ACC112 (cell line): Measurements from ENCODE around the gene KDF1.
"Not testable (repeated sequence)": the region's sequence is repeated elsewhere in the genome, so short reads cannot be mapped to it uniquely, and the experiment has no call there.

Experiments used
- H2AFZ ChIP-seq: fragments of 200-600 bp; sonication (generic); one replicate; pipeline ENCODE4 v1.6.0; 2017; ENCODE audit warnings: antibody characterized with exemption, low read length; ENCODE audit not compliant: unreplicated experiment
- H3K27ac ChIP-seq: fragments of 200-600 bp; sonication (generic); 2 replicates; pipeline ENCODE4 v1.5.1; 2014; ENCODE audit warnings: low read depth, mild to moderate bottlenecking, antibody characterized with exemption, low read length, moderate library complexity
- H3K27me3 ChIP-seq: fragments of 200-600 bp; sonication (generic); 2 replicates; pipeline ENCODE4 v1.6.1; 2014; ENCODE audit warnings: mild to moderate bottlenecking, antibody characterized with exemption, low read length, moderate library complexity, mixed read lengths; ENCODE audit not compliant: insufficient read depth
- H3K36me3 ChIP-seq: fragments of 200-600 bp; sonication (generic); 2 replicates; pipeline ENCODE4 v1.6.1; 2016; ENCODE audit warnings: mild to moderate bottlenecking, antibody characterized with exemption, low read length, moderate library complexity, mixed read lengths; ENCODE audit not compliant: insufficient read depth
- H3K4me1 ChIP-seq: fragments of 200-600 bp; sonication (generic); one replicate; pipeline ENCODE4 v1.6.1; 2016; ENCODE audit warnings: low read length, mixed read lengths; ENCODE audit not compliant: insufficient read depth, unreplicated experiment, control insufficient read depth
- H3K4me3 ChIP-seq: fragments of 200-600 bp; sonication (generic); 2 replicates; pipeline ENCODE4 v1.5.1; 2014; ENCODE audit warnings: mild to moderate bottlenecking, low read depth, low read length
- H3K79me2 ChIP-seq: fragments of 200-600 bp; sonication (generic); one replicate; pipeline ENCODE4 v1.6.0; 2016; ENCODE audit warnings: low read length; ENCODE audit not compliant: control insufficient read depth, unreplicated experiment, insufficient read depth

The KDF1 gene

DNA sequence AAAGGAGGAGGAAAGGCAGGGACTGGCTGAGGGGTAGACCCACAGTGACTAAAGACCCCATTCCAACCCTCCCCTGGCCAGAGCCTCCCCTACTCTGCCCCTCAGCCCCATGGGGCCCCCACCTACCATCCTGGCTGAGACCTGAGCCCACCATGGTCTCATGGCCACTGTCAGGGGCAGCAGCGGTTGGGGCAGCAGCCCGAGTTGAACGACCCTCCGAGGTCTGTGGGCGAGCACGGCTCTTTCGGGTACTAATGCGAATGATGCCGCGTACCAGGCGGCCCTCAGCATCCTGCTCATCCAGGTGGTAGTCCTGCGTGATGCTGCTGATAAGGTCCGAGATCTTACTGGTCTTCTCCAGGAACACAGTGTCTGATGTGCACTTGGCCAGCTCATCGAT lies 9.1 kb downstream of the KDF1 start:
- H3K27ac ChIP-seq, result no peak overlapping the region
- no peak overlapping the region for H2AFZ ChIP-seq
- peaks cover 5% of the 10 kb centered on the region; the same call in 1 of the 2 replicates for H3K27me3 ChIP-seq
- no peaks in the 10 kb centered on the region for H3K79me2 ChIP-seq
- no peaks in the 10 kb centered on the region for H3K4me1 ChIP-seq
- no peak overlapping the region for H3K4me3 ChIP-seq
- peaks cover 3% of the 10 kb centered on the region; the same call in 1 of the 2 replicates for H3K36me3 ChIP-seq

DNA sequence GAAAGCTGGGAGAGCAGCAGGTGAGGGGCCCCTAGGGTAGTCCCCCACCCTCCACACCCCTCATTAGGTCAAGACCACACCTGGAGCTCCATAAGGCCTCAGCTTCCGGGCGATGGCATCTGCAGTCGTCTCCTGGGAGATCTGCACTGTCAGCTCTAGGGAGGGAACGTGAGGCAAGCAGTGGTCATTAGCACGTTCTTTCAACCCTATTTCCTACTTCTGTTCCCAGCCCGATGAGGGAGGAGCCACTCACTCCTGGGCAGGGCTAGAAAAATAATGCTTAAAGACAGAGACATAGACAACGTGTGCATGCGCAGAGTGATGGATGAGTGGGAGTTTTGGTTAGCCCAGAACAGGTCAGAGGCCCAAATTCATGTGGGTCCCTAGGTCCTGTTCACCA lies 9.7 kb downstream of the KDF1 start:
- no peaks in the 10 kb centered on the region for H3K27me3 ChIP-seq
- H3K36me3 ChIP-seq, result peaks cover 5% of the 10 kb centered on the region; the same call in 1 of the 2 replicates
- H3K79me2 ChIP-seq, result no peaks in the 10 kb centered on the region
- H2AFZ ChIP-seq, result no peak overlapping the region
- no peak overlapping the region for H3K27ac ChIP-seq
- H3K4me3 ChIP-seq, result no peak overlapping the region
- no peaks in the 10 kb centered on the region for H3K4me1 ChIP-seq

DNA sequence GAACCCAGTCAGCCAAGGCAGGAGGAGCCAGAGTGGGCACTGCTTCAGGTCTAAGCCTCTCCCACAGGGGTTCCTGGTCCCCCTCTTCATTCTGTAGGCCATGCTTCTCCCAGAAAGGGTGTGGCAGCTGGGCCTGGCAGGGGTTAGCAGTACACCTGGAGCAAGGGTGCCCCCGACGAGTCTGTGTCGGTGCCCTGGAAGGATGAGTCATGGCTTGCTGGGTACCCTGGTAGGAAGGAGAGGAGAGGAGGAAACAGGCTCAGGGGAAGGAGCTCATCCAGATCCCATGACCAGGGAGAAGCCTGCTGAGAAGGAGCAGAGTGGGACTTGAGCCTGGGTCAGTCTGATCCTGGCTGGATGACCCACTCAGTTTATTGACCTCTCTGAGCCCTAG lies 10.3 kb downstream of the KDF1 start:
- Histone ChIP-seq H3K79me2 (no peaks in the 10 kb centered on the region), H2AFZ (no peak overlapping the region), H3K27ac (no peak overlapping the region), H3K27me3 (no peaks in the 10 kb centered on the region), H3K4me1 (no peaks in the 10 kb centered on the region), H3K4me3 (no peak overlapping the region), H3K36me3 (peaks cover 5% of the 10 kb centered on the region; the same call in 1 of the 2 replicates)

DNA sequence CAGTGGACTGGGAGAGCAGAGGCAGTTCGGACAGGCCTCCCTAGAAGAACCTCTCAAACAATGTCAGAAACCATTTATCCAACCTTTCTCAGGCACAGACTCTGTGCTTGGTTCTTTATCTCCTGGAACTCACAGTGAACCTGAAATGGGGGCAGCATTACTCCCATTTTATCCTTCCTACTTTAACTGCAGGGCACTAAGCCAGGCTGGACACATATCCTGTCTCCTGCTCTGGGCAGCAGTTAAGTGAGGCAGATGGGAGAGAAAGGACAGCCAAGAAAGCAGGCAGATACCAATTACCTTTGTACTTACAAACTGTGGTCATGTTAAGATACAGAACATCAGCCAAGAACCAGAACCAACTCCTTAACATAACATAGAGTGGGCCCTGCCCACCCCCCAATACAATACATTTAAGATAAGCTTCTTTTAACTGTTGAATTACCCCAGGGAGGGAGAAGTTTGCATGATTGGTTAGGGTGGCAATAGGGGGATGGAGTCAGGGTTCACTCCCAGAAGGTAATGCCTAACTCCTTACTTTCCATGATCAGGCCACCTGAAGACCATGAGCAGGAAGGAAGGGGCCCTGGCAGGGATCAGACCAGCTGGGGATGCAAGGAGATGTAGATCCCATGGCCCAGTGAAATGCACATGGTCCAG lies 10.9 kb downstream of the KDF1 start:
- Histone ChIP-seq H3K4me1 (no peaks in the 10 kb centered on the region), H3K27me3 (no peaks in the 10 kb centered on the region), H3K79me2 (no peaks in the 10 kb centered on the region), H2AFZ (no peak overlapping the region), H3K36me3 (peaks cover 5% of the 10 kb centered on the region; the same call in 1 of the 2 replicates), H3K4me3 (no peak overlapping the region), H3K27ac (no peak overlapping the region)

DNA sequence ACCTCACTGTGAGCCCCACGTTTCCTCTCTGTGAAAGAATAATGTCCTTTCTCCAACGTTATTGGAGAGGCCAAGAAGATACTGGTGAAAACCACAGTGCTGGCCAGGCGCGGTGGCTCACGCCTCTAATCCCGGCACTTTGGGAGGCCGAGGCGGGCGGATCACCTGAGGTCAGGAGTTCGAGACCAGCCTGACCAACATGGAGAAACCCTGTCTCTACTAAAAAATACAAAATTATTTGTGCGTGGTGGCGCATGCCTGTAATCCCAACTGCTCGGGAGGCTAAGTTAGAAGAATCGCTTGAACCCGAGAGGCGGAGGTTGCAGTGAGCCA lies 11.6 kb downstream of the KDF1 start:
- H3K36me3 ChIP-seq, H3K27me3 ChIP-seq, H3K4me3 ChIP-seq, H3K4me1 ChIP-seq, H2AFZ ChIP-seq, H3K27ac ChIP-seq, H3K79me2 ChIP-seq: not testable (repeated sequence)

DNA sequence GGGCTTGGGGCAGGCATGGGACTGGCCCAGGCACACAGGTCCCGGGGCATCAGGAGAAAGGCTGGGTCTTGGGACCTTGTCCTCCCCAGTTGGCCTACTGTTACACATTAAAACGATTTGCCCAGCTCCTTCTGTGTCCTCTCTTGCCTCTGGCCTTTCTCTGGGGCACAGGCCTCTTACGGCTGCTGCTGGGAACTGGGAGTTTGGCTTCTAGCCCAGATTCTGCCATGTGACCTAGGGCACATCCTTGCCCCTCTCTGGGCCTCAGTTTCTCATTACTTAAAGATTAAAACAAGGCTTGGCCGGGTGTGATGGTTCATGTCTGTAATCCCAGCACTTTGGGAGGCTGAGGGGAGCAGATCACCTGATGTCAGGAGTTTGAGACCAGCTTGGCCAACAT lies 14.0 kb downstream of the KDF1 start:
- H3K27ac ChIP-seq, result no peak overlapping the region
- peaks cover 14% of the 10 kb centered on the region; the same call in 1 of the 2 replicates for H3K36me3 ChIP-seq
- H3K4me3 ChIP-seq, result no peak overlapping the region
- H3K4me1 ChIP-seq, result no peaks in the 10 kb centered on the region
- H3K79me2 ChIP-seq, result no peaks in the 10 kb centered on the region
- no peak overlapping the region for H2AFZ ChIP-seq
- H3K27me3 ChIP-seq, result no peaks in the 10 kb centered on the region

DNA sequence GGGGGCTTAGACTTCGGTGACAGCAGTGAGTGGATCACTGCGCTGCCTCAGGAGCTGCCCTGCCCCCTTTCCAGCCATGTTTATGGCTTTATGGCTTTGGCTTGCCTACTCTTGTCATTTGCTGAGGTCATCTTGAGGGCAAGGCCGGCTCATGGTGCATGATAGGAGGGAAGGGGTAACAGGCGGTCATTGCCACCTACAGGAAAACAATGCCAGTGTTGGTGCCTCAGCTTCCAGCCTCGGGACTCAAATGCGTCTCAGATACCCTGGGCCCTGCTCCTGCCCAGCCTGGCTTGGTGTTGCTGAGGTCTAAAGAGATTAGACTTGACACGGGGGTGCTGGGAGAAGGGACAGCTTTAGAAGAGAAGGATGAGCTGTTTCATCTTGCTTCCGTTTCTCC lies 14.5 kb downstream of the KDF1 start:
- Histone ChIP-seq H3K27ac (no peak overlapping the region), H3K79me2 (no peaks in the 10 kb centered on the region), H3K36me3 (peaks cover 16% of the 10 kb centered on the region; the same call in 1 of the 2 replicates), H3K4me3 (no peak overlapping the region), H3K27me3 (no peaks in the 10 kb centered on the region), H3K4me1 (no peaks in the 10 kb centered on the region), H2AFZ (no peak overlapping the region)

DNA sequence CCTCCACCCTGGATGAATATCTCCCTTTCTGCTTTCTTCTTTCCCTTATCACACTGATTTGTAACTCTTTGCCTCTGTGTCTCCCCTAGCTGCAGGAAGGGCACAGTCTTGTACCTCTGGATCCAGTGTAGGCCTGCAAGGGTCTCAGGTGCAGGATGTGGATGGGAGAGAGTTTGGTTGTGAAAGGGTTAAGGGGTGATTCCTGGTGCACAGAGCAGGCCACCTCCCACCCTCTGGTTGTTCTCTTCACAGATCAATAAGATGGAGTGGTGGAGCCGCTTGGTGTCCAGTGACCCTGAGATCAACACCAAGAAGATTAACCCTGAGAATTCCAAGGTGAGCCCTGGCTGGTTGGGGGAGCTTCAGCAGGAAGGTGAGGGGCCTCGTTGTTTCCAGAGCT lies 15.1 kb downstream of the KDF1 start:
- Histone ChIP-seq H3K4me1 (peaks cover 3% of the 10 kb centered on the region), H3K79me2 (no peaks in the 10 kb centered on the region), H3K36me3 (peaks cover 16% of the 10 kb centered on the region; the same call in 1 of the 2 replicates), H3K27ac (no peak overlapping the region), H2AFZ (no peak overlapping the region), H3K27me3 (no peaks in the 10 kb centered on the region), H3K4me3 (no peak overlapping the region)

DNA sequence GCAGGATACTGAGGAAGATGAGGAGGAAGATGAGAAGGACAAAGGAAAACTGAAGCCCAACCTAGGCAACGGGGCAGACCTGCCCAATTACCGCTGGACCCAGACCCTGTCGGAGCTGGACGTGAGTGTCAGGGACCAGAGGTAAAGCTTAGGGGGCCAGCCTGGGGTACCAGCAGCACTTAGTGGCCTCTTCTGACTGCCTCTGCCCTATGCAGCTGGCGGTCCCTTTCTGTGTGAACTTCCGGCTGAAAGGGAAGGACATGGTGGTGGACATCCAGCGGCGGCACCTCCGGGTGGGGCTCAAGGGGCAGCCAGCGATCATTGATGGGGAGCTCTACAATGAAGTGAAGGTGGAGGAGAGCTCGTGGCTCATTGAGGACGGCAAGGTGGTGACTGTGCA lies 17.6 kb downstream of the KDF1 start:
- H3K27me3 ChIP-seq, result no peaks in the 10 kb centered on the region
- no peak overlapping the region for H2AFZ ChIP-seq
- peaks cover 16% of the 10 kb centered on the region; the same call in 1 of the 2 replicates for H3K36me3 ChIP-seq
- H3K4me1 ChIP-seq, result peaks cover 14% of the 10 kb centered on the region
- no peak overlapping the region for H3K4me3 ChIP-seq
- no peak overlapping the region for H3K27ac ChIP-seq
- peaks cover 23% of the 10 kb centered on the region for H3K79me2 ChIP-seq

DNA sequence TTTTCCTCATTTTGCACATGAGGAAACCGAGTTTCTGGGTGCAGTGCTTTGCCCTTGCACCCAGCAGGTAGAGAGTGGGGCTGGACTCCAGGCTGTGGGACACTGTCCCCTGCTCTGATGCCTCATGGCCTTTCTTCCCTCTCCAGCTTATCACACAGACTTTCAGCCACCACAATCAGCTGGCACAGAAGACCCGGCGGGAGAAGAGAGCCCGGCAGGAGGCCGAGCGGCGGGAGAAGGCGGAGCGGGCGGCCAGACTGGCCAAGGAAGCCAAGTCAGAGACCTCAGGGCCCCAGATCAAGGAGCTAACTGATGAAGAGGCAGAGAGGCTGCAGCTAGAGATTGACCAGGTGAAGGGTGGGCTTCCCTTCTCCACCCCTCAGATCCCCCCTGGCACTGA lies 19.0 kb downstream of the KDF1 start:
- peaks cover 31% of the 10 kb centered on the region for H3K79me2 ChIP-seq
- no peak overlapping the region for H3K27ac ChIP-seq
- H3K27me3 ChIP-seq, result no peaks in the 10 kb centered on the region
- H2AFZ ChIP-seq, result no peak overlapping the region
- no peak overlapping the region for H3K4me3 ChIP-seq
- peaks cover 14% of the 10 kb centered on the region for H3K4me1 ChIP-seq
- peaks cover 15% of the 10 kb centered on the region; the same call in 1 of the 2 replicates for H3K36me3 ChIP-seq

DNA sequence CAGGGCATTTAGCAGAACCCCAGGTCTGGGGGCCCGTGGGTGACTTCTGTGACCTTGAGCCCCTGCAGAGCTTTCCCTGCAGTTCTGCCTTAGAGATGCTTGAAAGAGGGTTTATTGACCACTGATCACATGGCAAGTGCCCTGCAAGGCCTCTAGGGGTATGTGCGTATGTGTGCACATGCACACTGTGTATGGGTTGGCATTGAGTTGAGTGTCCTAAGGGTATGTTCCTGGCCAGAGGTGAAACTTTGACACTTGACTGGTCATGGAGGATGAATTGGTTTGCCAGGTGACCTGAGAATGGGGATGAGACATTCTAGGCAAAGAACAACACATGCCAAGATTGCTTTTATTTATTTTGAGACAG lies 21.6 kb downstream of the KDF1 start:
- Histone ChIP-seq H3K4me1 (peaks cover 14% of the 10 kb centered on the region), H3K27ac (no peak overlapping the region), H3K27me3 (no peaks in the 10 kb centered on the region), H2AFZ (no peak overlapping the region), H3K79me2 (peaks cover 35% of the 10 kb centered on the region), H3K36me3 (peaks cover 17% of the 10 kb centered on the region; the same call in 1 of the 2 replicates), H3K4me3 (no peak overlapping the region)
